Activated CD4-positive, alpha-beta T cell treated with anti-CD3 and anti-CD28 coated beads, Interleukin-2, amount 50 U/mL, for 4 hours (primary cell): ENCODE results near the gene AHCTF1.

Experiments
- DNase-seq, 2 experiments: peaks; one replicate each; pipeline ENCODE4 v3.0.0-alpha.2; 2020

AHCTF1 gene

GRCh38 chr1:246797597-246797996 lies 134.2 kb downstream of the AHCTF1 start:
- DNase-seq: no peak

- DNase-seq: no peak
Observed at GRCh38 chr1:246797157-246797556, 134.6 kb downstream of the AHCTF1 start.

GRCh38 chr1:246795906-246796694 lies 135.6 kb downstream of the AHCTF1 start:
- DNase-seq: no peak

- DNase-seq: no peak
Observed at GRCh38 chr1:246794828-246795671, 136.7 kb downstream of the AHCTF1 start.

GRCh38 chr1:246794048-246794827 lies 137.5 kb downstream of the AHCTF1 start:
- DNase-seq: no peak

GRCh38 chr1:246793356-246793896 lies 138.3 kb downstream of the AHCTF1 start:
- no peak for DNase-seq

- no peak for DNase-seq
Observed at GRCh38 chr1:246792603-246793002, 139.1 kb downstream of the AHCTF1 start.

GRCh38 chr1:246791303-246791918 lies 140.3 kb downstream of the AHCTF1 start:
- no peak for DNase-seq

- DNase-seq: no peak
Observed at GRCh38 chr1:246790833-246791232, 140.9 kb downstream of the AHCTF1 start.

GRCh38 chr1:246790364-246790763 lies 141.4 kb downstream of the AHCTF1 start:
- no peak for DNase-seq

- DNase-seq: no peak
Observed at GRCh38 chr1:246789454-246790339, 142.1 kb downstream of the AHCTF1 start.
